KMS-11 (cell line): ENCODE data around the gene TBK1.

Experiments
- H2AFZ ChIP-seq: fragments of 200-600 bp; sonication (generic); 2 replicates; pipeline ENCODE4 v1.6.1; 2016; ENCODE audit warnings: antibody characterized with exemption, mixed run types, low read depth
- H3K27ac ChIP-seq: fragments of 200-600 bp; sonication (generic); 2 replicates; pipeline ENCODE4 v1.6.1; 2016; ENCODE audit warnings: mild to moderate bottlenecking, mixed run types
- H3K27me3 ChIP-seq: fragments of 200-600 bp; sonication (generic); 2 replicates; pipeline ENCODE4 v1.6.1; 2017; ENCODE audit warnings: mild to moderate bottlenecking, low read depth, mixed run types, moderate library complexity; ENCODE audit not compliant: insufficient read depth
- H3K36me3 ChIP-seq: fragments of 200-600 bp; sonication (generic); 2 replicates; pipeline ENCODE4 v1.6.1; 2017; ENCODE audit warnings: mild to moderate bottlenecking, mixed run types; ENCODE audit not compliant: insufficient read depth
- H3K4me1 ChIP-seq: fragments of 200-600 bp; sonication (generic); 2 replicates; pipeline ENCODE4 v1.6.1; 2016; ENCODE audit warnings: mild to moderate bottlenecking, low read depth, mixed run types; ENCODE audit not compliant: poor library complexity, severe bottlenecking
- H3K4me2 ChIP-seq: fragments of 200-600 bp; sonication (generic); 2 replicates; pipeline ENCODE4 v1.7.0; 2016; ENCODE audit warnings: mild to moderate bottlenecking, mixed run types
- H3K4me3 ChIP-seq: fragments of 200-600 bp; sonication (generic); IDR thresholded peaks from 2 replicates; pipeline ENCODE4 v1.6.1; 2017; ENCODE audit warnings: low read depth, low read length, mixed read lengths; ENCODE audit not compliant: insufficient read depth
- H3K79me2 ChIP-seq: fragments of 200-600 bp; sonication (generic); 2 replicates; pipeline ENCODE4 v1.6.1; 2016; ENCODE audit warnings: low read depth, mixed run types; ENCODE audit not compliant: insufficient read depth
- H3K9ac ChIP-seq: fragments of 200-600 bp; sonication (generic); 2 replicates; pipeline ENCODE4 v1.6.1; 2016; ENCODE audit warnings: mild to moderate bottlenecking, mixed run types
- H4K20me1 ChIP-seq: fragments of 200-600 bp; sonication (generic); 2 replicates; pipeline ENCODE4 v1.6.1; 2016; ENCODE audit warnings: mild to moderate bottlenecking, mixed run types; ENCODE audit not compliant: insufficient read depth
- CTCF ChIP-seq: fragments of 200-600 bp; sonication (generic); conservative IDR thresholded peaks from 2 replicates; pipeline ENCODE4 v1.6.1; 2017; ENCODE audit warnings: low read depth, mild to moderate bottlenecking, antibody characterized with exemption, low read length, moderate library complexity, mixed read lengths

The TBK1 gene

GRCh38 chr12:64480148-64480547 is 28.2 kb downstream of the TBK1 start:
- no peaks in the 10 kb centered on the region for H4K20me1 ChIP-seq
- H2AFZ ChIP-seq: no peak overlapping the region
- H3K4me2 ChIP-seq: no peak overlapping the region
- H3K36me3 ChIP-seq: peaks cover 16% of the 10 kb centered on the region; the same call in 1 of the 2 replicates
- no peak overlapping the region for H3K4me3 ChIP-seq
- peaks cover 22% of the 10 kb centered on the region; the same call in 1 of the 2 replicates for H3K79me2 ChIP-seq
- H3K27ac ChIP-seq: no peak overlapping the region
- no peaks in the 10 kb centered on the region for H3K27me3 ChIP-seq
- TF ChIP-seq CTCF: no peak
- H3K4me1 ChIP-seq: no peaks in the 10 kb centered on the region
- no peak overlapping the region for H3K9ac ChIP-seq

DNA sequence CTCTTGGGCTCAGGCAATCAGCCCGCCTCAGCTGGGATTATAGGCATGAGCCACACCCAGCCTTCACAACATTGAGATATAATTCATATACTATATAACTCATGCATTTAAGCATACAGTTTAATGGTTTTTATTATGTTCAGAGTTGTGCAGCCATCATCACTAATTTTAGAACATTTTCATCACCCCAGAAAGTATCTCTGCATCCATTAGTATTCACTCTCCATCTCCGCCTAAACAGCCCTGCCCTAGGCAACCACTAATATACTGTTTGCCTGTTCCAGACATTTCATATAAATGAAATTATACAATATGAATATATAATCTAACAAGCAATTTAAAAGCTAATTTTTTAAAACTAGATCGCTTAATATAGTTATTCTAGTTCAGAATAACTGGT is 34.7 kb downstream of the TBK1 start:
- no peak overlapping the region for H2AFZ ChIP-seq
- no peak for TF ChIP-seq CTCF

DNA sequence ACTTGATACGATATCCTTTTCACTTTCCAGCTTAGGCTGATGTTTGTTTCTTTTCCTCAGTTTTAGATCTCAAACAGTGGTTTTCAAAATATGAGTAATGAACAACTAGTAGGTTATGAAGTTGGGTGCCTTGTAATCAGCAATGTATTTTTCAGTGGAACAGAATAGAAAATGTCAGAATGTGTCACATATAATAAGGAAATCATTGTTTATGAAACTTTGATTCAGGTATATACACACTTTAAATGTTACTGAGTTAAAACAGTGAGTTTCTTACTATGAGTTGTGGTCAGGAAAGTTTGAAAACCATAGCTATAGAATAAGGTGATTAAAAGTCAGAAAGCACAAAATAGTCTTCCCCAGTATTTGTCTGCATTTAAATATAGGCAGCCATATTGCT is 39.8 kb downstream of the TBK1 start:
- Histone ChIP-seq H3K27me3 (no peaks in the 10 kb centered on the region), H3K79me2 (no peaks in the 10 kb centered on the region), H3K27ac (no peak overlapping the region), H3K4me2 (no peak overlapping the region), H3K4me3 (no peak overlapping the region), H3K4me1 (no peaks in the 10 kb centered on the region), H3K9ac (no peak overlapping the region), H4K20me1 (no peaks in the 10 kb centered on the region), H2AFZ (no peak overlapping the region), H3K36me3 (peaks cover 26% of the 10 kb centered on the region)
- TF ChIP-seq CTCF: no peak

More for the DNA sequence above, 34.7 kb downstream of the TBK1 start:
- no peaks in the 10 kb centered on the region for H3K27me3 ChIP-seq
- H3K79me2 ChIP-seq: no peaks in the 10 kb centered on the region
- no peak overlapping the region for H3K4me2 ChIP-seq
- peaks cover 30% of the 10 kb centered on the region for H3K36me3 ChIP-seq
- H3K4me3 ChIP-seq: no peak overlapping the region
- H3K9ac ChIP-seq: no peak overlapping the region
- no peak overlapping the region for H3K27ac ChIP-seq
- H4K20me1 ChIP-seq: no peaks in the 10 kb centered on the region
- H3K4me1 ChIP-seq: no peaks in the 10 kb centered on the region

GRCh38 chr12:64493513-64493912 is 41.6 kb downstream of the TBK1 start:
- Histone ChIP-seq H3K9ac (no peak overlapping the region), H3K36me3 (peaks cover 19% of the 10 kb centered on the region; the same call in 1 of the 2 replicates), H4K20me1 (no peaks in the 10 kb centered on the region), H2AFZ (no peak overlapping the region), H3K4me2 (no peak overlapping the region), H3K27me3 (no peaks in the 10 kb centered on the region), H3K4me1 (no peaks in the 10 kb centered on the region), H3K79me2 (no peaks in the 10 kb centered on the region), H3K27ac (no peak overlapping the region), H3K4me3 (no peak overlapping the region)
- no peak for TF ChIP-seq CTCF
